ENCODE measurements around the gene ACP4.
"Not testable (repeated sequence)": the region's sequence is repeated elsewhere in the genome, so short reads cannot be mapped to it uniquely, and the experiment has no call there.

ACP4 gene

GRCh38 chr19:50797781-50798658 is 7.8 kb downstream of the ACP4 start:
- no peak for DNase-seq (ENCODE audit: low spot score)

GRCh38 chr19:50798659-50799546 is 8.7 kb downstream of the ACP4 start:
- no peak for DNase-seq (ENCODE audit: low spot score)

GRCh38 chr19:50799547-50799851 is 9.3 kb downstream of the ACP4 start:
- DNase-seq (ENCODE audit: low spot score), result no peak

GRCh38 chr19:50801107-50801506 is 10.9 kb downstream of the ACP4 start:
- DNase-seq (ENCODE audit: low spot score), result no peak

- DNase-seq (ENCODE audit: low spot score), result no peak
Observed at GRCh38 chr19:50803633-50804419, 13.6 kb downstream of the ACP4 start.

- peak; percentile 99 for DNase-seq (ENCODE audit: low spot score)
Observed at GRCh38 chr19:50804420-50805272, 14.4 kb downstream of the ACP4 start.

GRCh38 chr19:50808856-50809255 is 18.6 kb downstream of the ACP4 start:
- no peak for DNase-seq (ENCODE audit: low spot score)

- not testable (repeated sequence) for DNase-seq (ENCODE audit: low spot score)
Observed at GRCh38 chr19:50811622-50812238, 21.5 kb downstream of the ACP4 start.

- DNase-seq (ENCODE audit: low spot score), result no peak
Observed at GRCh38 chr19:50812474-50812873, 22.3 kb downstream of the ACP4 start.

- no peak for DNase-seq (ENCODE audit: low spot score)
Observed at GRCh38 chr19:50814883-50815282, 24.7 kb downstream of the ACP4 start.

- no peak for DNase-seq (ENCODE audit: low spot score)
Observed at GRCh38 chr19:50815439-50815838, 25.2 kb downstream of the ACP4 start.

- DNase-seq (ENCODE audit: low spot score), result peak; percentile 68
Observed at GRCh38 chr19:50817941-50818858, 28.0 kb downstream of the ACP4 start.

- no peak for DNase-seq (ENCODE audit: low spot score)
Observed at GRCh38 chr19:50818859-50819472, 28.8 kb downstream of the ACP4 start.

- no peak for DNase-seq (ENCODE audit: low spot score)
Observed at GRCh38 chr19:50819636-50820035, 29.4 kb downstream of the ACP4 start.

- DNase-seq (ENCODE audit: low spot score), result no peak
Observed at GRCh38 chr19:50820086-50820485, 29.9 kb downstream of the ACP4 start.

- no peak for DNase-seq (ENCODE audit: low spot score)
Observed at GRCh38 chr19:50820549-50821247, 30.5 kb downstream of the ACP4 start.

GRCh38 chr19:50821248-50821612 is 31.0 kb downstream of the ACP4 start:
- no peak for DNase-seq (ENCODE audit: low spot score)

- no peak for DNase-seq (ENCODE audit: low spot score)
Observed at GRCh38 chr19:50821622-50822021, 31.4 kb downstream of the ACP4 start.
